Caco-2 (cell line): ENCODE measurements around the gene SLCO2A1. TPM values are rescaled to one million over a fixed set of nuclear protein-coding genes. Genes with fewer than 3 reads are reported as not detected.

Experiments used
- BruUV-seq: library from RNA; stranded (reverse); fragments of 400-500 nt; replicated peaks from 2 replicates; lab custom pipeline; 2021; lab: Mats Ljungman, UMichigan
- CTCF ChIA-PET: fragments of 300-600 bp; sonication (Branson Sonifier 250); formaldehyde crosslinking; loops from one replicate; lab custom pipeline; 2022; ENCODE audit warnings: antibody characterized with exemption; lab: Charles Lee
- POLR2A ChIA-PET: fragments of 300-600 bp; sonication (Branson Sonifier 250); formaldehyde crosslinking; loops from one replicate; lab custom pipeline; 2022; ENCODE audit warnings: antibody characterized with exemption; lab: Charles Lee
- DNase-seq, 2 experiments: peaks; one replicate each; pipeline versions ENCODE4 v3.0.0 to v3.0.0-alpha.2; 2020 to 2022
- H3K27me3 ChIP-seq: replicated peaks from 2 replicates; pipeline ENCODE4 v1.6.0; 2011; ENCODE audit warnings: low read length; ENCODE audit not compliant: control insufficient read depth, insufficient read depth
- H3K36me3 ChIP-seq: 2 replicates; pipeline ENCODE4 v1.5.1; 2011; ENCODE audit warnings: low read length; ENCODE audit not compliant: control insufficient read depth, insufficient read depth
- H3K4me1 ChIP-seq: fragments of 250-450 bp; sonication (Bioruptor Pico); 2 replicates; pipeline ENCODE4 v1.5.1; 2020; ENCODE audit warnings: mild to moderate bottlenecking
- H3K4me3 ChIP-seq: 2 replicates; pipeline ENCODE4 v1.5.1; 2011; ENCODE audit warnings: low read depth, mild to moderate bottlenecking, control low read depth, low read length
- H3K9me3 ChIP-seq: fragments of 250-450 bp; sonication (Bioruptor Pico); 2 replicates; pipeline ENCODE4 v1.5.1; 2020; ENCODE audit warnings: mild to moderate bottlenecking, moderate library complexity
- H3K27ac Mint-ChIP-seq: one replicate; pipeline ENCODE4 v1.8.0; 2022; ENCODE audit warnings: mixed read lengths; ENCODE audit not compliant: unreplicated experiment
- H3K27me3 Mint-ChIP-seq: one replicate; pipeline ENCODE4 v1.8.0; 2022; ENCODE audit warnings: mixed read lengths; ENCODE audit not compliant: insufficient read depth, unreplicated experiment
- H3K36me3 Mint-ChIP-seq: one replicate; pipeline ENCODE4 v1.8.0; 2022; ENCODE audit warnings: mild to moderate bottlenecking, mixed read lengths; ENCODE audit not compliant: insufficient read depth, unreplicated experiment
- H3K4me1 Mint-ChIP-seq: one replicate; pipeline ENCODE4 v1.8.0; 2022; ENCODE audit warnings: low read depth, mixed read lengths; ENCODE audit not compliant: unreplicated experiment
- H3K4me3 Mint-ChIP-seq: one replicate; pipeline ENCODE4 v1.8.0; 2022; ENCODE audit warnings: mild to moderate bottlenecking, moderate library complexity, mixed read lengths; ENCODE audit not compliant: unreplicated experiment
- H3K9me3 Mint-ChIP-seq: one replicate; pipeline ENCODE4 v1.8.0; 2022; ENCODE audit warnings: mixed read lengths; ENCODE audit not compliant: unreplicated experiment
- intact Hi-C: fragments of 100-400 bp; cut with micrococcal nuclease; formaldehyde crosslinking; loops from one replicate; pipeline ENCODE4 v1.10.0; 2022; ENCODE audit not compliant: unreplicated experiment
- total RNA-seq: library from RNA; stranded (reverse); gene quantifications from 2 replicates; pipeline ENCODE4 v1.2.3, GENCODE V29; 2022
- TF ChIP-seq, protein P1 (sequence below), 2 experiments: fragments of 200-600 bp in 1 of 2; IDR thresholded peaks; 1 replicate in 1 of 2; 2 replicates in 1 of 2; pipeline versions ENCODE4 v1.5.1 to v1.8.0; 2011 to 2022; ENCODE audit warnings: antibody characterized with exemption in 1 of 2, control low read depth in 1 of 2, inconsistent platforms in 1 of 2, low read depth in 1 of 2, low read length in 1 of 2, mild to moderate bottlenecking in 1 of 2, moderate library complexity in 1 of 2; ENCODE audit not compliant: insufficient read depth in 1 of 2, severe bottlenecking in 1 of 2, unreplicated experiment in 1 of 2

The SLCO2A1 gene
- total RNA-seq, 1 experiment from 2014 or later, result 2.5 TPM

DNA sequence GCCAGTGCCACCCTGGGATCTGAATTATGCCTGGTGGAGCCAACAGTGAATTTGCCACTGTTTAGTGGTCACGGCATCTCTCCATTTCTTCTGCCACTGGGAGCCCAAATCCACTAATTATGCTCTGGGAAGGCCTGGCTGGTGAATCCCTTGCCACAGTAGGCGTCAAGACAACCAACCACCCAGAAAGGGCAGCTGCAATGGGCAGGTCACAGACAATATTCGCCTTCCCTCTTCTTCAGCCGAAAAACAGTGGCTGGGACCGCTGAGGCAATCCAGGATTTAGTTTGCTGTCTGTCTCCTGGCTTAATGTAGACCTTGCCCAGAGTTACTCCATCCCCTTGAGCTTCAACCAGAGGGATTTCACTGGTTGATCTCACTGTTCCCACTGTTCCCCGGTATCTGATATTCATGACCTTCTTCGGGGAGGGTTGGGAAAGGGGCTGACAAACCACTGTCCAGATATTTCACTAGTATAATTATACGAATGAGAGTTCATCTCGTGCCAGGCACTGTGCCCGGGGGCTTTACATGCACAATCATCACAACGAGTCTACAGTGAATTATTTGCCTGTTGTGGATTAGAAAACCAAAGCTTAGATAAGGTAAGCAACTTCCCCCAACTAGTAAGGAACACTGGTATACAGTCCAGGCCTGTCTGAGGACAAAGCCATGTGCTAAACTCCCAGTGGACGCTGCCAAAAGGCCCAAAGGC, 84.2 kb downstream of the SLCO2A1 start:
- CTCF ChIA-PET, result no interaction called here
- no peaks in the 10 kb centered on the region for H3K9me3 Mint-ChIP-seq
- no peaks in the 10 kb centered on the region for H3K36me3 ChIP-seq
- no peak overlapping the region for H3K27ac Mint-ChIP-seq
- BruUV-seq, result no TSS peak
- POLR2A ChIA-PET, result no interaction called here
- no peak overlapping the region for H3K4me3 Mint-ChIP-seq
- TF ChIP-seq, protein P1, sequence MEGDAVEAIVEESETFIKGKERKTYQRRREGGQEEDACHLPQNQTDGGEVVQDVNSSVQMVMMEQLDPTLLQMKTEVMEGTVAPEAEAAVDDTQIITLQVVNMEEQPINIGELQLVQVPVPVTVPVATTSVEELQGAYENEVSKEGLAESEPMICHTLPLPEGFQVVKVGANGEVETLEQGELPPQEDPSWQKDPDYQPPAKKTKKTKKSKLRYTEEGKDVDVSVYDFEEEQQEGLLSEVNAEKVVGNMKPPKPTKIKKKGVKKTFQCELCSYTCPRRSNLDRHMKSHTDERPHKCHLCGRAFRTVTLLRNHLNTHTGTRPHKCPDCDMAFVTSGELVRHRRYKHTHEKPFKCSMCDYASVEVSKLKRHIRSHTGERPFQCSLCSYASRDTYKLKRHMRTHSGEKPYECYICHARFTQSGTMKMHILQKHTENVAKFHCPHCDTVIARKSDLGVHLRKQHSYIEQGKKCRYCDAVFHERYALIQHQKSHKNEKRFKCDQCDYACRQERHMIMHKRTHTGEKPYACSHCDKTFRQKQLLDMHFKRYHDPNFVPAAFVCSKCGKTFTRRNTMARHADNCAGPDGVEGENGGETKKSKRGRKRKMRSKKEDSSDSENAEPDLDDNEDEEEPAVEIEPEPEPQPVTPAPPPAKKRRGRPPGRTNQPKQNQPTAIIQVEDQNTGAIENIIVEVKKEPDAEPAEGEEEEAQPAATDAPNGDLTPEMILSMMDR (IDR thresholded peaks at IDR 0.05; ENCODE audit: insufficient read depth in 1 of 2, low read depth in 1 of 2, low read length in 1 of 2, severe bottlenecking in 1 of 2, unreplicated experiment in 1 of 2), result no peak
- peaks cover 7% of the 10 kb centered on the region; the same call in 1 of the 2 replicates for H3K4me1 ChIP-seq
- no peaks in the 10 kb centered on the region for H3K27me3 ChIP-seq
- H3K4me1 Mint-ChIP-seq, result peaks cover 6% of the 10 kb centered on the region
- intact Hi-C loops, result no loop called here
- H3K4me3 ChIP-seq, result no peak overlapping the region
- no peaks in the 10 kb centered on the region for H3K9me3 ChIP-seq
- no peaks in the 10 kb centered on the region for H3K36me3 Mint-ChIP-seq
- no peaks in the 10 kb centered on the region for H3K27me3 Mint-ChIP-seq
- peak in 1 of 2 experiments; percentile 3 for DNase-seq

DNA sequence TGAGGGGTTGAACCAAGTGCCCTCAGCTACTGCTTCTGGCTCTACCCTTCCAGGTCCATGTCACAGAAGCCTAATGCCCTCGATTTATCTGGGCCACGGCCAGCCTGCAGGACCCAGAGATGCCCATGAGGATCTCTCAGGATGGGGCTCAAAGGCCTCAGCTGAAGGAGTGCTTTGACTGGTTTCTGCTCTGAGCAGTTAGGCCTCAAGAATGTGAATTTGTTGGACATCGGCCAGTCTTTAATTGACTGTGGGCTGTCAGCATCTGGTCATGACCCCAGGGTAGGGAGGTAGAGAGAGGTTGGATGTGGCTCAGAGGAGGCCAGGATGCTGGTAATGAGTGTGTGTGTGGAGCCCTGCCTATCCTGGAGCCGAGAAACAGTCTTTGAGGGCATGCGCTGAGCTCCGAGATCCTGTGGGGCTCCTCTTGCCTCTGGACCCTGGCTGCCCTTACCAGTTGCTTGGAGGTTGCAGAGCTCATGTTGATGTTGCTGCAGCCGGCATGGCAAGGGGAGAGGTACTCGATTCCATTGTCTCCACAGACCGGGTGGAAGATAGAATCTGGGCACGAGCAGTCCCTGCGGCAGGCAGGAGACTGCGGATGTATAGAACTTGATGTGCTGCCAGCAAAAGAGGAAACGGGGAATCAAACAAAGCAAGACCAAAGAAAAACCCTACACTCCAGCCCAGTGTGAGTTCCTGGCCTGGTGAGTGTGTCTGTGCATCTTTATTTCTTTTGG, 84.9 kb downstream of the SLCO2A1 start:
- DNase-seq, result peak in 1 of 2 experiments; percentile 6
- CTCF ChIA-PET, result no interaction called here
- peaks cover 7% of the 10 kb centered on the region; the same call in 1 of the 2 replicates for H3K4me1 ChIP-seq
- Mint-ChIP-seq H3K4me1 (peaks cover 6% of the 10 kb centered on the region), H3K4me3 (no peak overlapping the region), H3K27ac (no peak overlapping the region), H3K27me3 (no peaks in the 10 kb centered on the region), H3K36me3 (no peaks in the 10 kb centered on the region), H3K9me3 (no peaks in the 10 kb centered on the region)
- H3K9me3 ChIP-seq, result no peaks in the 10 kb centered on the region
- H3K27me3 ChIP-seq, result no peaks in the 10 kb centered on the region
- no TSS peak for BruUV-seq
- POLR2A ChIA-PET, result no interaction called here
- TF ChIP-seq, protein P1 (IDR thresholded peaks at IDR 0.05; ENCODE audit: insufficient read depth in 1 of 2, low read depth in 1 of 2, low read length in 1 of 2, severe bottlenecking in 1 of 2, unreplicated experiment in 1 of 2), result no peak
- H3K4me3 ChIP-seq, result no peak overlapping the region
- no peaks in the 10 kb centered on the region for H3K36me3 ChIP-seq
- intact Hi-C loops, result no loop called here

DNA sequence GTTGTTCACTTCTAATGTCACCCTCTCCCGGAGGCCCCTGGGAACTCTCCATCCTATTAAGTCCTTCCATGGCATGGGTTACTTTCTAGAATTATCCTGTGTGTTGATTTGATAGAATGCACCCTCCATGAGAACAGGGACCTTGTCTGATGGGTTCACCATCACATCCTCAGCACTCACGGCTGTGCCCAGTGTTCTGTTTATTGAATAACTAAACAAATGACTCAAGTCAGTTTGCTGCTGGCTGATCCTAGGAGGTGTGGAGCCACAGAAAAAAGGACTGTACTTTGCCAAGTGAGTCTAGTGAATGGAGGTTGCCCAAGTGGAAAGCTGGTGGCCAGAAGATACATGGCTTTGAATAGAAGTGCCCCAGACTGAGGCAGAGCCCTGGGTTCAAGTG, 85.5 kb downstream of the SLCO2A1 start:
- ChIA-PET POLR2A (interaction anchor here (0.5 kb wide), 1 partner anchor 243 kb away, joined by 4 read pairs; no protein-coding TSS in a partner anchor), CTCF (no interaction called here)
- Mint-ChIP-seq H3K27me3 (no peaks in the 10 kb centered on the region), H3K27ac (no peak overlapping the region), H3K4me3 (no peak overlapping the region), H3K4me1 (peaks cover 6% of the 10 kb centered on the region), H3K36me3 (no peaks in the 10 kb centered on the region), H3K9me3 (no peaks in the 10 kb centered on the region)
- DNase-seq, result no peak
- intact Hi-C loops, result no loop called here
- no peaks in the 10 kb centered on the region for H3K9me3 ChIP-seq
- no peaks in the 10 kb centered on the region for H3K27me3 ChIP-seq
- TF ChIP-seq, protein P1 (IDR thresholded peaks at IDR 0.05; ENCODE audit: insufficient read depth in 1 of 2, low read depth in 1 of 2, low read length in 1 of 2, severe bottlenecking in 1 of 2, unreplicated experiment in 1 of 2), result no peak
- no peak overlapping the region for H3K4me3 ChIP-seq
- BruUV-seq, result no TSS peak
- H3K4me1 ChIP-seq, result peaks cover 7% of the 10 kb centered on the region; the same call in 1 of the 2 replicates
- no peaks in the 10 kb centered on the region for H3K36me3 ChIP-seq
